ENCODE measurements around the gene CELF4. TPM values are rescaled to one million over a fixed set of nuclear protein-coding genes. Genes with fewer than 3 reads are reported as not detected.

CELF4 gene
- total and polyA plus RNA-seq, 9 donors, result 0.18 to 2.0 (median 1.1) TPM

GRCh38 chr18:37448946-37449345 is 116.7 kb downstream of the CELF4 start:
- WGBS (ENCODE audit: insufficient coverage), result 87% methylated on average over 3 of the region's 4 CpGs
- H3K4me3 ChIP-seq (ENCODE audit: low read length), result no peak overlapping the region
- DNase-seq, result no peak
- H3K4me1 ChIP-seq (ENCODE audit: control insufficient read depth, insufficient read depth, low read length), result peaks cover 11% of the 10 kb centered on the region
- H3K27ac ChIP-seq (ENCODE audit: low read length), result no peak overlapping the region
- H3K27me3 ChIP-seq (ENCODE audit: control insufficient read depth, insufficient read depth, low read length), result no peaks in the 10 kb centered on the region
- no peaks in the 10 kb centered on the region for H3K9me3 ChIP-seq (replicated peaks; ENCODE audit: control insufficient read depth, low read depth, low read length)
- H3K36me3 ChIP-seq (ENCODE audit: control insufficient read depth, insufficient read depth, low read length), result no peaks in the 10 kb centered on the region

- DNase-seq, result no peak
- no peak overlapping the region for H3K27ac ChIP-seq (ENCODE audit: low read length)
- peaks cover 2% of the 10 kb centered on the region for H3K27me3 ChIP-seq (ENCODE audit: control insufficient read depth, insufficient read depth, low read length)
- 77% methylated on average over 20 of the region's 22 CpGs for WGBS (ENCODE audit: insufficient coverage)
- no peak overlapping the region for H3K4me3 ChIP-seq (ENCODE audit: low read length)
- peaks cover 11% of the 10 kb centered on the region for H3K4me1 ChIP-seq (ENCODE audit: control insufficient read depth, insufficient read depth, low read length)
- H3K9me3 ChIP-seq (replicated peaks; ENCODE audit: control insufficient read depth, low read depth, low read length), result no peaks in the 10 kb centered on the region
- no peaks in the 10 kb centered on the region for H3K36me3 ChIP-seq (ENCODE audit: control insufficient read depth, insufficient read depth, low read length)
These were observed 117.4 kb downstream of the CELF4 start for GRCh38 chr18:37447962-37448888.

- H3K27ac ChIP-seq (ENCODE audit: low read length), result no peak overlapping the region
- no peaks in the 10 kb centered on the region for H3K36me3 ChIP-seq (ENCODE audit: control insufficient read depth, insufficient read depth, low read length)
- H3K27me3 ChIP-seq (ENCODE audit: control insufficient read depth, insufficient read depth, low read length), result peaks cover 2% of the 10 kb centered on the region
- DNase-seq, result no peak
- H3K4me3 ChIP-seq (ENCODE audit: low read length), result no peak overlapping the region
- WGBS (ENCODE audit: insufficient coverage), result 80% methylated on average over 3 of the region's 10 CpGs
- no peaks in the 10 kb centered on the region for H3K9me3 ChIP-seq (replicated peaks; ENCODE audit: control insufficient read depth, low read depth, low read length)
- H3K4me1 ChIP-seq (ENCODE audit: control insufficient read depth, insufficient read depth, low read length), result peaks cover 8% of the 10 kb centered on the region
These were observed 119.8 kb downstream of the CELF4 start for GRCh38 chr18:37445836-37446235.

- H3K27ac ChIP-seq (ENCODE audit: low read length), result no peak overlapping the region
- no peak for DNase-seq
- WGBS (ENCODE audit: insufficient coverage), result 69% methylated on average over 7 of the region's 7 CpGs
- no peaks in the 10 kb centered on the region for H3K9me3 ChIP-seq (replicated peaks; ENCODE audit: control insufficient read depth, low read depth, low read length)
- peaks cover 2% of the 10 kb centered on the region for H3K27me3 ChIP-seq (ENCODE audit: control insufficient read depth, insufficient read depth, low read length)
- peaks cover 4% of the 10 kb centered on the region for H3K4me1 ChIP-seq (ENCODE audit: control insufficient read depth, insufficient read depth, low read length)
- no peaks in the 10 kb centered on the region for H3K36me3 ChIP-seq (ENCODE audit: control insufficient read depth, insufficient read depth, low read length)
- no peak overlapping the region for H3K4me3 ChIP-seq (ENCODE audit: low read length)
These were observed 120.2 kb downstream of the CELF4 start for GRCh38 chr18:37445368-37445767.

GRCh38 chr18:37443325-37444055 is 122.1 kb downstream of the CELF4 start:
- Histone ChIP-seq H3K36me3 (ENCODE audit: control insufficient read depth, insufficient read depth, low read length) (no peaks in the 10 kb centered on the region), H3K4me1 (ENCODE audit: control insufficient read depth, insufficient read depth, low read length) (no peaks in the 10 kb centered on the region), H3K27me3 (ENCODE audit: control insufficient read depth, insufficient read depth, low read length) (peaks cover 2% of the 10 kb centered on the region), H3K9me3 (replicated peaks; ENCODE audit: control insufficient read depth, low read depth, low read length) (no peaks in the 10 kb centered on the region), H3K4me3 (ENCODE audit: low read length) (no peak overlapping the region), H3K27ac (ENCODE audit: low read length) (no peak overlapping the region)
- WGBS (ENCODE audit: insufficient coverage), result 53% methylated on average over 5 of the region's 12 CpGs
- peak; percentile 29 for DNase-seq

GRCh38 chr18:37442477-37442876 is 123.1 kb downstream of the CELF4 start:
- WGBS (ENCODE audit: insufficient coverage), result 29% methylated on average over 11 of the region's 11 CpGs
- H3K36me3 ChIP-seq (ENCODE audit: control insufficient read depth, insufficient read depth, low read length), result no peaks in the 10 kb centered on the region
- peaks cover 2% of the 10 kb centered on the region for H3K9me3 ChIP-seq (replicated peaks; ENCODE audit: control insufficient read depth, low read depth, low read length)
- H3K4me1 ChIP-seq (ENCODE audit: control insufficient read depth, insufficient read depth, low read length), result no peaks in the 10 kb centered on the region
- H3K4me3 ChIP-seq (ENCODE audit: low read length), result no peak overlapping the region
- no peak for DNase-seq
- no peak overlapping the region for H3K27ac ChIP-seq (ENCODE audit: low read length)
- H3K27me3 ChIP-seq (ENCODE audit: control insufficient read depth, insufficient read depth, low read length), result peaks cover 2% of the 10 kb centered on the region

GRCh38 chr18:37441821-37442220 is 123.8 kb downstream of the CELF4 start:
- Histone ChIP-seq H3K27ac (ENCODE audit: low read length) (no peak overlapping the region), H3K4me1 (ENCODE audit: control insufficient read depth, insufficient read depth, low read length) (no peaks in the 10 kb centered on the region), H3K4me3 (ENCODE audit: low read length) (no peak overlapping the region), H3K27me3 (ENCODE audit: control insufficient read depth, insufficient read depth, low read length) (peaks cover 2% of the 10 kb centered on the region), H3K9me3 (replicated peaks; ENCODE audit: control insufficient read depth, low read depth, low read length) (peaks cover 2% of the 10 kb centered on the region), H3K36me3 (ENCODE audit: control insufficient read depth, insufficient read depth, low read length) (no peaks in the 10 kb centered on the region)
- WGBS (ENCODE audit: insufficient coverage), result 77% methylated on average over 11 of the region's 11 CpGs
- no peak for DNase-seq

GRCh38 chr18:37440206-37440605 is 125.4 kb downstream of the CELF4 start:
- WGBS (ENCODE audit: insufficient coverage), result 36% methylated on average over 2 of the region's 6 CpGs
- no peak overlapping the region for H3K4me3 ChIP-seq (ENCODE audit: low read length)
- H3K27ac ChIP-seq (ENCODE audit: low read length), result no peak overlapping the region
- peaks cover 2% of the 10 kb centered on the region for H3K27me3 ChIP-seq (ENCODE audit: control insufficient read depth, insufficient read depth, low read length)
- H3K9me3 ChIP-seq (replicated peaks; ENCODE audit: control insufficient read depth, low read depth, low read length), result peaks cover 2% of the 10 kb centered on the region
- no peak for DNase-seq
- no peaks in the 10 kb centered on the region for H3K36me3 ChIP-seq (ENCODE audit: control insufficient read depth, insufficient read depth, low read length)
- no peaks in the 10 kb centered on the region for H3K4me1 ChIP-seq (ENCODE audit: control insufficient read depth, insufficient read depth, low read length)

GRCh38 chr18:37438417-37439180 is 127.0 kb downstream of the CELF4 start:
- Histone ChIP-seq H3K36me3 (ENCODE audit: control insufficient read depth, insufficient read depth, low read length) (no peaks in the 10 kb centered on the region), H3K9me3 (replicated peaks; ENCODE audit: control insufficient read depth, low read depth, low read length) (peaks cover 2% of the 10 kb centered on the region), H3K27me3 (ENCODE audit: control insufficient read depth, insufficient read depth, low read length) (peaks cover 2% of the 10 kb centered on the region), H3K4me3 (ENCODE audit: low read length) (no peak overlapping the region), H3K4me1 (ENCODE audit: control insufficient read depth, insufficient read depth, low read length) (no peaks in the 10 kb centered on the region), H3K27ac (ENCODE audit: low read length) (no peak overlapping the region)
- WGBS (ENCODE audit: insufficient coverage), result 61% methylated on average over 4 of the region's 7 CpGs
- DNase-seq, result no peak

GRCh38 chr18:37435996-37436395 is 129.6 kb downstream of the CELF4 start:
- no peak overlapping the region for H3K4me3 ChIP-seq (ENCODE audit: low read length)
- H3K36me3 ChIP-seq (ENCODE audit: control insufficient read depth, insufficient read depth, low read length), result no peaks in the 10 kb centered on the region
- H3K27me3 ChIP-seq (ENCODE audit: control insufficient read depth, insufficient read depth, low read length), result no peaks in the 10 kb centered on the region
- H3K27ac ChIP-seq (ENCODE audit: low read length), result no peak overlapping the region
- WGBS (ENCODE audit: insufficient coverage), result 45% methylated on average over 14 of the region's 15 CpGs
- no peak for DNase-seq
- no peaks in the 10 kb centered on the region for H3K4me1 ChIP-seq (ENCODE audit: control insufficient read depth, insufficient read depth, low read length)
- H3K9me3 ChIP-seq (replicated peaks; ENCODE audit: control insufficient read depth, low read depth, low read length), result peaks cover 2% of the 10 kb centered on the region

Measured in muscle of leg (tissue), 11 donors.